Erythroblast (primary cell): ENCODE data around the gene TOLLIP.
"Not testable (repeated sequence)": the region's sequence is repeated elsewhere in the genome, so short reads cannot be mapped to it uniquely, and the experiment has no call there.

ENCODE experiments used
- GATA1 ChIP-seq: IDR thresholded peaks from 2 replicates; pipeline ENCODE4 v1.6.1; 2011; ENCODE audit warnings: low read depth, mild to moderate bottlenecking, control low read depth, low read length, moderate library complexity
- POLR2A ChIP-seq: IDR thresholded peaks from 2 replicates; pipeline ENCODE4 v1.6.1; 2011; ENCODE audit warnings: mild to moderate bottlenecking, low read length

DNA sequence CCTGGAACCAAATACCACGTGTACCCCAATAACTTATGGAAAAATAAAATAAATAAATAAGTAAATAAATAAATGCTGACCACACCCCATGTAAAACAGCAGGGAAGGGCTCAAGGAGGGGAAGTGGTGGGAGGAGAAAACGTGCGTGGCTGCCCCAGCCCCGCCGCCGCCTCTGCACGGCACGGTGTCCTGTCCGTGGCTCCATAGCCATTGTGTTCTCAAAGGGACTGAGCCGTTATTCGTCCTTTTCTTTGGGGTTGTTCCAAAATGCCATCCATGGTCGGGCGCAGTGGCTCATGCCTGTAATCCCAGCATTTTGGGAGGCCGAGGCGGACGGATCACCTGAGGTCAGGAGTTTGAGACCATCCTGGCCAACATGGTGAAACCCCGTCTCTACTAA, 49.5 kb upstream of the TOLLIP start:
- TF ChIP-seq POLR2A, GATA1: not testable (repeated sequence)
